Mucosa of gallbladder (tissue), 1 donor: ENCODE measurements around the gene PDRG1. TPM values are rescaled to one million over a fixed set of nuclear protein-coding genes. Genes with fewer than 3 reads are reported as not detected.

Experiments used
- DNase-seq: peaks from one replicate; pipeline ENCODE4 v3.0.0-alpha.2; 2020; ENCODE audit warnings: low spot score
- total RNA-seq: library from RNA; stranded (reverse); gene quantifications from one replicate; pipeline ENCODE4 v1.2.1, GENCODE V29; 2021
- donor health status: DM: no; HTN: no; CAD: no.

The PDRG1 gene
- total RNA-seq, result 12.1 TPM

GRCh38 chr20:31951530-31952453 lies at the start of gene PDRG1:
Gene PDRG1 (minus strand): TSS chr20:31952046. CDS start chr20:31951961, 85 bp downstream.
- DNase-seq, result peak; percentile 96

GRCh38 chr20:31998246-31998645 lies 46.4 kb upstream of the PDRG1 start:
- DNase-seq, result no peak

DNA sequence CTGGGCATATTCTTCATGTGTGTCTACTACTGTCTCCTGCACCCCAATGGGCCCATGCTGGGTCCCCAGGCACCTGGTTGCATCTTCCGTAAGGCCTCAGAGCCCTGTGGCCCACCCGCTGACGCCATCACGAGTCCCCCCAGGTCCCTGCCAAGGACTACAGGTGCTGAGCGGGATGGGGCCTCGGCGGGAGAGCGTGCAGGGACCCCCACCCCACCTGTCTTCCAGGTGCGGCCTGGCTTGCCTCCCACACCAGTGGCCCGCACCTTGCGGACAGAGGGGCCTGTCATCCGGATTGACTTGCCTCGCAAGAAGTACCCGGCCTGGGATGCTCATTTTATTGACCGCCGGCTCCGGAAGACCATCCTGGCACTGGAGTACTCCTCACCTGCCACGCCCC lies 45.1 kb upstream of the PDRG1 start:
- DNase-seq, result no peak

- DNase-seq, result no peak
Observed at GRCh38 chr20:31992086-31992485, 40.2 kb upstream of the PDRG1 start.

GRCh38 chr20:31991339-31991705 lies 39.5 kb upstream of the PDRG1 start:
- no peak for DNase-seq

GRCh38 chr20:31990641-31991338 lies 38.9 kb upstream of the PDRG1 start:
- no peak for DNase-seq

DNA sequence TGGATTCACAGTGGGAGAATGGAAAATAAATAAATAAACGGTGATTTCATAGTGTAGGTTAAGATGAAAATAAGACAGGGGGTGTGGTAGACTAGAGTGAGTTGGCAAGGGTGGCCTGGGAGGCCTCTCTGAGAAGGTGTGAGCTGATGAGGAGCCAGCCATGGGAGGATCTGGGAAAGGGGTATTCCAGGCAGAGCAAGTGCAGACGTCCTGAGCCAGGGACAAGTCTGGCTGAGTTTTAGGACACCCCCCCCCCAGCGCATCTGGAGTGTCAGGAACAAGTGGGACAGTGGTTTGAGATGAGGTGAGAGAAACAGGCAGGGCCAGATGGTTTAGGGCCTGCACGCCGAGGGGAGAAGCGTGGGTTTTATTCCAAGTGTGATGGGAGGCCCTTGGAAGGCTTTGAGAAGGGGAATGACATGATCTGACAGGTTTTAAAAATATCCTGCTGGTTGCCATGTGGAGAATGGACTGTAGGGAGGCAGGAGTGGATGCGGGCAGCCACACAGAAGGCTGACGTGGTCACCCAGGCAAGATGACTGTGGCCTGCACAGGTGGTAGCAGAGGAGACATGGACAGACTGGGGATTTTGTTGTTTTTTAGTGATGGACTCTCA lies 37.3 kb upstream of the PDRG1 start:
- no peak for DNase-seq

DNA sequence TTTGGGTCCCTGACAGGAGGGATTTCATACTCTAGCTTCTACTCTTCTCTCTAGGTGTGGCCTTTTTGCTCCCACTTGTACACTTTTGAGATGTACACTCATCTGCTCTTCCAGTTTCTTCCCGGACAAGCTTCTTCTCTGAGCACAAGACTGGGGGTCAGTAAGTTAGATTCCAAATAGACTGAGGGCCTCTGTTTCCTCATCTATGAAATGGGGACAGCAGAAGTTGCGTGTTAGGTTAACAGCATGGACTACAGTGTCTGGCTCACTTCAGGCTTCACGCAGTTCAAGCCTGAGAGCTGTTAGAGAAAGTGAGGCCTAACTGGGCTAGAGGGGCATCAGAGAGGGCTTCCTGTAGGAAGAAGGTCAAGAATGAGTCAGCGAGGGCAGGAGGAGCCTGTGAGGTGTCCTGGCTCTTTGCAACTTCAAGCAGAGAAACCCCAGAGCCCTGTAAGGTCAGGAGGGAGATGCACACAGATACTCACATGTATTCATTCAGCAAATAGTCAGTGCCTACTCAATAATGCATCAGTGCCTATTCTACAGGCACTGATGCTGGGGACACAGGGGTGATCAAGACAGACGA lies 36.7 kb upstream of the PDRG1 start:
- DNase-seq, result no peak

- no peak for DNase-seq
Observed at GRCh38 chr20:31987744-31988143, 35.9 kb upstream of the PDRG1 start.

DNA sequence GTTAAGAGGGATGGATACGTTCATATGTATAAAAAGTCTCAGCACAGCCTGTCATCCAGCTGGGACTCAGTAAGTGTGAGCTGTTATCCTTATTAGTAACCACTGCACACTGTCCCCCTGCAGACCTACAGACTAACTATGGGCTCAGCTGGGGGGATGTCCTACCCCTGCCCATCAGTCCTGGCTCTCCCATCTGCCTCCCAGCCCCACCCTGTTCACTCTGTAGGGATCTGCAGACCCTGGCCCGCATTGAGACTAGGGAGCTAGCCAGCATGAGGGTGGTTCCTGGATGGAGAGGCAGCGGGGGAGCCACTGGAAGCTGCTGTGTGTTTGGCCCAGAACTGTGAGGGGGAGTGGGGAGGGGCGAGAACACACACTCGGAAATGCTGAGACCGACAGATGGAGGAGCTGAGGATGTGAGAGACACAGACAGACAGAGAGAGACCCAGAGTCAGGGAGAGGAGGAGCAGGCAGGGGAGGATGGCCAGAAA lies 33.2 kb upstream of the PDRG1 start:
- DNase-seq, result no peak

GRCh38 chr20:31981784-31982183 lies 29.9 kb upstream of the PDRG1 start:
- DNase-seq, result no peak

DNA sequence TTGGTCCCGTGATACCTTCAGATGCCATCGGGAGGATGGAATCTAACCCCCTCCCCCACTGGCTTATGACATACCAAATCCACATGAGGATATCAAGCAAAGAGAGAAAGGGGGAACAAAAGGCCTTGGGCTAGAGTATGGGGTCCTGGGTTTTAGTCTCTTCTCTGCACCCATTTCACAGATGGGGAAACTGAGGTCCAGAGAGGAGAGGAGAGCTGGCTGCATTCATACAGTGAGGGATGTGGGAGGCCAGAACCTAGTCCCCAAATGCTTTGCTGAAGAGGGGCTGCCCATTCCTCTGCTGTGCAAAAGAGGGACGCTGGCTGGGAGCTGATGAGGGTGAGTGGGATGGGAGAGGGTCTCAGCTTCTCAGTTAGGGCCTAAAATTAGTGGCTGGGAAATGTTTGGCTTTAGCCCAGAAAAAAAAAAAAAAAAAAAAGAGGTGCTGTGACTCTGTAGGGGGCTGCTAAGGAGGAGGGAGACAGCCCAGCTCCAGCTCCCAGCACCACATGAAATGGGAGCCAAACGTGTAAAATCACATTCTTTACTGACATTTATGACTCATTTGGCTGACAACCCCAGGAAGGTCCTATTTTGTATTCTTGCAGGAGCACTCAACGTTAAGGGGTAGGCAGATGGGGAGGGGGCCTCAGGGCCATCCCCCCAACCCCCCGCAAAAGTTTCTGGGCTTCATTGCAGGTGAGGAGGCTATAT lies 28.0 kb upstream of the PDRG1 start:
- DNase-seq, result no peak

GRCh38 chr20:31977080-31977479 lies 25.2 kb upstream of the PDRG1 start:
- no peak for DNase-seq

- no peak for DNase-seq
Observed at GRCh38 chr20:31975874-31976273, 24.0 kb upstream of the PDRG1 start.

GRCh38 chr20:31974951-31975487 lies 23.2 kb upstream of the PDRG1 start:
- no peak for DNase-seq

- no peak for DNase-seq
Observed at GRCh38 chr20:31974296-31974695, 22.4 kb upstream of the PDRG1 start.

GRCh38 chr20:31972471-31973021 lies 20.7 kb upstream of the PDRG1 start:
- DNase-seq, result no peak

DNA sequence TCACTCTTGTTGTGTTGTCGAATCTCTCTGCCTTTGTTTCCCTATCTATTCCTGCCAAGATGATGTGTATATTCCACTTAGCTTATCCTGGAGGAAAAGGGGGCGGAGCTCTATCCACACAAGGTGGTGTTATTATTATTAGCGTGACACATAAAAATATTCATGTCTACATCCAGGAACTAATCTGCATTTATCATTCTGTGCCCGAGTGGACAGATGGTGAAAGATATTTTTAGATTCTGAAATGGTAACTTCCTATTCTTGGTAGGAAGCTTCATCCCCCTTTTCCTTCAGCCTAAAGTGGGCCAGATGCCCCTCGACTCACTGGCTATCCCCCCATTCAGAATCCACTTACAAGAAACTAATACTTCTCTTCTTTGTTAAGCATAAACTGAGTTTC lies 18.1 kb upstream of the PDRG1 start:
- DNase-seq, result no peak

DNA sequence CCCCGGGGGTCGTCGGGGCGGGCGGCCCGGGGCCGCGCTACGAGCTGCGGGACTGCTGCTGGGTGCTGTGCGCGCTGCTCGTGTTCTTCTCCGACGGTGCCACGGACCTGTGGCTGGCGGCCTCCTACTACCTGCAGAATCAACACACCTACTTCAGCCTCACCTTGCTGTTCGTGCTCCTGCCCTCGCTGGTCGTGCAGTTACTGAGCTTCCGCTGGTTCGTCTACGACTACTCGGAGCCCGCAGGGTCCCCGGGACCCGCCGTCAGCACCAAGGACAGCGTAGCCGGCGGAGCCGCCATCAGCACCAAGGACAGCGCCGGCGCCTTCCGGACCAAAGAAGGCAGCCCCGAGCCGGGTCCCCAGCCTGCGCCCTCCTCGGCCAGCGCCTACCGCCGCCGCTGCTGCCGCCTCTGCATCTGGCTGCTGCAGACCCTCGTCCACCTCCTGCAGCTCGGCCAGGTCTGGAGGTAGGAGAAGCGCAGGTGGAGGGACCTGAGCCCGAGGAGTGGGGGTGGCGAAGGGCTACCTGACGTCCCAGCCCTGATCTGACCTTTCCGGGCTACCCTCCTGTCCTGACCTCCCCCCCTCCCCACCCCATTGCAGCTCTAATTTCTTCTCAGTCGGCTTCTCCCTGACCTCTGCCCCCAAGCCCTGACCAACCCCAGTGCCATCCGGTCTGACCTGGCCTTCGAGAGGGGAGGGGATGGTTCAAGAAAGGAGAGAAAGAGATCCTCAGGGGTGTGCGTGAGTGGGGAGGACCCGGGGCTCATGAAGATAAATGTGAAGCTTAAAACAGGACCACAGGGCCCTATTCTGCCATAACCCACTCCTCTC lies 16.7 kb upstream of the PDRG1 start:
- DNase-seq, result peak; percentile 71

DNA sequence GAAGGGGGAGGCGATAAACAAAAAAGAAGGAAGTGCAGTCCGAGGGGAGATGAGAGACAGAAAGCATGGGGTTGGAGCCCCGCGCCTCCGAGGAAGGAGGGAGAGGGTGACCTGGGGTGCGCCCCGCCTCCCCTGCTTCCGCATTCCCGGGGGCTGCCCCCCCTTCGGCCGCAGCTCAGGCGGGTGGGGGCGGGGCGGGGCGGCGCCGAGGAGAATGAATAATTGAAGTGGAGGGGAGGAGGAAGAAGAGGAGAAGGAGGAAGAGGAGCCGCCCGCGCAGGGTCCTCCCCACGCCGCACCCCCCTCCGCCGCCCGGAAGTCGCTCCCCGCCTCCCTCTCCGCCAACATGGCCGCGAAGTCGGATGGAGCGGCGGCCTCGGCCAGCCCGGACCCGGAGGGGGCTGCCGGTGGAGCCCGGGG lies 16.0 kb upstream of the PDRG1 start, which contains the start of gene XKR7:
Gene XKR7 (plus strand): TSS at position 322 of the 420 bp plus-strand sequence. CDS start 25 bp downstream, at position 347.
- no peak for DNase-seq
